HepG2 (cell line): Measurements from ENCODE around the gene KDM1B. TPM values are rescaled to one million over a fixed set of nuclear protein-coding genes. Genes with fewer than 3 reads are reported as not detected.

Experiments used
- EED ChIP-seq: sonication (generic); formaldehyde crosslinking; IDR thresholded peaks from 2 replicates; pipeline ENCODE4 v1.5.0; 2020; ENCODE audit warnings: mild to moderate bottlenecking, missing genetic modification reagents
- GATAD1 ChIP-seq: IDR thresholded peaks from 2 replicates; pipeline ENCODE4 v1.6.1; 2016; ENCODE audit warnings: missing genetic modification reagents, missing compliant biosample characterization
- HNF4A ChIP-seq: sonication (generic); formaldehyde crosslinking; IDR thresholded peaks from 2 replicates; pipeline ENCODE4 v1.4.0; 2020; ENCODE audit warnings: missing genetic modification reagents
- JUND ChIP-seq: sonication (generic); formaldehyde crosslinking; IDR thresholded peaks from 2 replicates; pipeline ENCODE4 v1.8.0; 2022; ENCODE audit warnings: mild to moderate bottlenecking, missing genetic modification reagents
- KLF16 ChIP-seq, 2 experiments: sonication (generic) in 1 of 2; formaldehyde crosslinking in 1 of 2; IDR thresholded peaks; 2 replicates each; pipeline versions ENCODE4 v1.6.1 to v1.8.0; 2016 to 2023; ENCODE audit warnings: missing genetic modification reagents in 2 of 2, missing compliant biosample characterization in 1 of 2
- LCORL ChIP-seq, 2 experiments: fragments of 450-650 bp in 1 of 2; sonication (generic) in 1 of 2; formaldehyde crosslinking in 1 of 2; IDR thresholded peaks; 2 replicates each; pipeline versions ENCODE4 v1.5.0 to v1.6.1; 2017 to 2020; ENCODE audit warnings: antibody characterized with exemption in 1 of 2, missing genetic modification reagents in 1 of 2
- NR2F1 ChIP-seq, 2 experiments: fragments of 450-650 bp in 1 of 2; formaldehyde crosslinking in 1 of 2; IDR thresholded peaks; 2 replicates each; pipeline versions ENCODE4 v1.5.0 to v1.6.1; 2016 to 2020; ENCODE audit warnings: mild to moderate bottlenecking in 1 of 2, missing compliant biosample characterization in 1 of 2, missing genetic modification reagents in 1 of 2, moderate library complexity in 1 of 2
- SRSF4 ChIP-seq: fragments of 200-400 bp; formaldehyde crosslinking; IDR thresholded peaks from one replicate; pipeline ENCODE4 v1.6.1; 2018; ENCODE audit warnings: mild to moderate bottlenecking, low read depth, low read length, moderate library complexity; ENCODE audit not compliant: poor library complexity, severe bottlenecking
- TBL1XR1 ChIP-seq: fragments of 150-350 bp; IDR thresholded peaks from 2 replicates; pipeline ENCODE4 v1.6.1; 2014; ENCODE audit warnings: borderline replicate concordance, low read length; ENCODE audit not compliant: partially characterized antibody
- TOE1 ChIP-seq: sonication (generic); formaldehyde crosslinking; IDR thresholded peaks from 2 replicates; pipeline ENCODE4 v1.4.0; 2020; ENCODE audit warnings: mild to moderate bottlenecking, missing genetic modification reagents
- ZNF3 ChIP-seq: IDR thresholded peaks from 2 replicates; pipeline ENCODE4 v1.7.0; 2017; ENCODE audit warnings: inconsistent platforms
- ZNF331 ChIP-seq: sonication (generic); formaldehyde crosslinking; IDR thresholded peaks from 2 replicates; pipeline ENCODE4 v1.4.0; 2020; ENCODE audit warnings: missing genetic modification reagents
- ZNF350 ChIP-seq: sonication (generic); formaldehyde crosslinking; IDR thresholded peaks from 2 replicates; pipeline ENCODE4 v1.4.0; 2020; ENCODE audit warnings: mild to moderate bottlenecking, low read depth, missing genetic modification reagents, borderline replicate concordance
- ZNF44 ChIP-seq: sonication (generic); formaldehyde crosslinking; IDR thresholded peaks from 2 replicates; pipeline ENCODE4 v1.5.1; 2020; ENCODE audit warnings: mild to moderate bottlenecking, missing genetic modification reagents
- ZNF543 ChIP-seq: sonication (generic); formaldehyde crosslinking; IDR thresholded peaks from 2 replicates; pipeline ENCODE4 v1.4.0; 2020; ENCODE audit warnings: mild to moderate bottlenecking, missing genetic modification reagents
- ZNF598 ChIP-seq: sonication (generic); formaldehyde crosslinking; IDR thresholded peaks from 2 replicates; pipeline ENCODE4 v1.5.1; 2020; ENCODE audit warnings: mild to moderate bottlenecking, missing genetic modification reagents, borderline replicate concordance
- ZNF724P ChIP-seq: sonication (generic); formaldehyde crosslinking; IDR thresholded peaks from 2 replicates; pipeline ENCODE4 v1.8.0; 2022; ENCODE audit warnings: missing genetic modification reagents, borderline replicate concordance
- ZNF891 ChIP-seq: sonication (generic); formaldehyde crosslinking; IDR thresholded peaks from 2 replicates; pipeline ENCODE4 v1.5.0; 2020; ENCODE audit warnings: mild to moderate bottlenecking, missing genetic modification reagents
- polyA plus RNA-seq, 8 experiments: library from polyadenylated mRNA; depleted of rRNA in 3 of 8; stranded (reverse) in 7 of 8; unstranded in 1 of 8; fragments of >200 nt; fragmentation: Illumina TruSeq in 4 of 8; extraction: Trizol in 4 of 8; gene quantifications; 2 replicates each; pipeline versions ENCODE4 v1.2.1 to v1.2.3, GENCODE V29; 2011 to 2016; ENCODE audit warnings: low read depth in 4 of 8, missing spikeins in 1 of 8, mixed read lengths in 1 of 8; ENCODE audit not compliant: insufficient read depth in 1 of 8
- total RNA-seq, 5 experiments: library from RNA; depleted of rRNA; stranded (reverse); fragments of >200 nt; fragmentation: Illumina TruSeq; extraction: Trizol; gene quantifications; 2 replicates each; pipeline ENCODE4 v1.2.3, GENCODE V29; 2016; ENCODE audit warnings: low read depth in 1 of 5
- TF ChIP-seq, protein P1 (sequence below): sonication (generic); formaldehyde crosslinking; IDR thresholded peaks from 2 replicates; pipeline ENCODE4 v1.8.0; 2022; ENCODE audit warnings: mild to moderate bottlenecking, missing genetic modification reagents
- TF ChIP-seq, protein P2 (sequence below): sonication (generic); formaldehyde crosslinking; IDR thresholded peaks from 2 replicates; pipeline ENCODE4 v1.8.1; 2023; ENCODE audit warnings: mild to moderate bottlenecking, missing genetic modification reagents
- TF ChIP-seq, protein P3 (sequence below): sonication (generic); formaldehyde crosslinking; IDR thresholded peaks from 2 replicates; pipeline ENCODE4 v1.8.0; 2022; ENCODE audit warnings: mild to moderate bottlenecking, missing genetic modification reagents; ENCODE audit not compliant: insufficient replicate concordance
- TF ChIP-seq, protein P4 (sequence below): sonication (generic); formaldehyde crosslinking; IDR thresholded peaks from 2 replicates; pipeline ENCODE4 v1.5.1; 2020; ENCODE audit warnings: missing genetic modification reagents, mild to moderate bottlenecking, borderline replicate concordance

Gene KDM1B
- total and polyA plus RNA-seq, 2 of the 13 experiments (the other 11 are each of a cell fraction or from before 2014, with no cell fraction given): 9.8 to 13.2 TPM

DNA sequence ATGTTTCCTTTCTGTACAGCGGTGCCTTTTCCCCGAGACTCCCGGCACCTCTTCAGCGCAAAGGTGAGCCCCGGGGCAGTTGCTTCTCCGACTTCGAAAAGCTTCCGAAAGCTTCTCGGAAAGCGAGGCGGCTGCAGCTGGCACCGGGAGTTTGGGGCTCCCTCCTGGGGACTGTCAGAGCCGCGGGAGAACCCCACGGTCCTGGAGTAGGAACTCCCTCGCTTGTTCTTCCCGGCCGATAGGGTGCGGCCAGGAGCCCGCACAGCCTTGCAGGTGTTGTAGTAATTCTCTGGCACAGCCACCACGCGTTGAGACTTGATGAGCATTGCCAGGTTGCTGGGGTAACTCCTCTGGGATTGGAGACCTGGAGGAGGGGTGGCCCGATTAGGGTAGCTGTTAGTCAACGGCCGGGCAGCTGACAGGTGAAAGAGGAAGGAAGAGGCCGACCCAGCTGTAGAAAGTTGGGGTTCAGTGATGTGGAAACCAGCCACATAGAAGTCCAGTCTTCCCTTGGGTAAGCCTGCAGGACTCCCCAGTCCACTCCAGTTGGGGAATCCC, 721 bp downstream of the KDM1B start (continued):
- TF ChIP-seq, protein P1, sequence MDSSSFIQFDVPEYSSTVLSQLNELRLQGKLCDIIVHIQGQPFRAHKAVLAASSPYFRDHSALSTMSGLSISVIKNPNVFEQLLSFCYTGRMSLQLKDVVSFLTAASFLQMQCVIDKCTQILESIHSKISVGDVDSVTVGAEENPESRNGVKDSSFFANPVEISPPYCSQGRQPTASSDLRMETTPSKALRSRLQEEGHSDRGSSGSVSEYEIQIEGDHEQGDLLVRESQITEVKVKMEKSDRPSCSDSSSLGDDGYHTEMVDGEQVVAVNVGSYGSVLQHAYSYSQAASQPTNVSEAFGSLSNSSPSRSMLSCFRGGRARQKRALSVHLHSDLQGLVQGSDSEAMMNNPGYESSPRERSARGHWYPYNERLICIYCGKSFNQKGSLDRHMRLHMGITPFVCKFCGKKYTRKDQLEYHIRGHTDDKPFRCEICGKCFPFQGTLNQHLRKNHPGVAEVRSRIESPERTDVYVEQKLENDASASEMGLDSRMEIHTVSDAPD (CRISPR knock-in tag): 0 out of 2 replicates have a peak, but pooled peaks have one; percentile 10
- no peak for TF ChIP-seq TOE1 (CRISPR knock-in tag)
- no peak for TF ChIP-seq JUND (CRISPR knock-in tag)
- no peak for TF ChIP-seq ZNF3 (CRISPR knock-in tag)
- peak; percentile 49; the same call in 1 of the 2 replicates for TF ChIP-seq ZNF44 (CRISPR knock-in tag)
- TF ChIP-seq NR2F1 (CRISPR knock-in tag; IDR thresholded peaks at IDR 0.05): no peak
- TF ChIP-seq GATAD1 (CRISPR knock-in tag): 0 out of 2 replicates have a peak, but pooled peaks have one; percentile 19
- peak; percentile 36; the same call in 1 of the 2 replicates for TF ChIP-seq ZNF331 (CRISPR knock-in tag)
- TF ChIP-seq, protein P2, sequence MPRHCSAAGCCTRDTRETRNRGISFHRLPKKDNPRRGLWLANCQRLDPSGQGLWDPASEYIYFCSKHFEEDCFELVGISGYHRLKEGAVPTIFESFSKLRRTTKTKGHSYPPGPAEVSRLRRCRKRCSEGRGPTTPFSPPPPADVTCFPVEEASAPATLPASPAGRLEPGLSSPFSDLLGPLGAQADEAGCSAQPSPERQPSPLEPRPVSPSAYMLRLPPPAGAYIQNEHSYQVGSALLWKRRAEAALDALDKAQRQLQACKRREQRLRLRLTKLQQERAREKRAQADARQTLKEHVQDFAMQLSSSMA: no peak
- TF ChIP-seq, protein P3, sequence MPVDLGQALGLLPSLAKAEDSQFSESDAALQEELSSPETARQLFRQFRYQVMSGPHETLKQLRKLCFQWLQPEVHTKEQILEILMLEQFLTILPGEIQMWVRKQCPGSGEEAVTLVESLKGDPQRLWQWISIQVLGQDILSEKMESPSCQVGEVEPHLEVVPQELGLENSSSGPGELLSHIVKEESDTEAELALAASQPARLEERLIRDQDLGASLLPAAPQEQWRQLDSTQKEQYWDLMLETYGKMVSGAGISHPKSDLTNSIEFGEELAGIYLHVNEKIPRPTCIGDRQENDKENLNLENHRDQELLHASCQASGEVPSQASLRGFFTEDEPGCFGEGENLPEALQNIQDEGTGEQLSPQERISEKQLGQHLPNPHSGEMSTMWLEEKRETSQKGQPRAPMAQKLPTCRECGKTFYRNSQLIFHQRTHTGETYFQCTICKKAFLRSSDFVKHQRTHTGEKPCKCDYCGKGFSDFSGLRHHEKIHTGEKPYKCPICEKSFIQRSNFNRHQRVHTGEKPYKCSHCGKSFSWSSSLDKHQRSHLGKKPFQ: peak; percentile 1
- TF ChIP-seq TBL1XR1: no peak
- TF ChIP-seq ZNF543 (CRISPR knock-in tag): no peak; the same call in 1 of the 2 replicates
- 0 out of 2 replicates have a peak, but pooled peaks have one; percentile 15 for TF ChIP-seq HNF4A (CRISPR knock-in tag)
- peak; percentile 73; the same call in 1 of the 2 replicates for TF ChIP-seq ZNF598 (CRISPR knock-in tag)
- TF ChIP-seq ZNF350 (CRISPR knock-in tag): peak; percentile 70
- no peak for TF ChIP-seq SRSF4
- TF ChIP-seq, protein P4, sequence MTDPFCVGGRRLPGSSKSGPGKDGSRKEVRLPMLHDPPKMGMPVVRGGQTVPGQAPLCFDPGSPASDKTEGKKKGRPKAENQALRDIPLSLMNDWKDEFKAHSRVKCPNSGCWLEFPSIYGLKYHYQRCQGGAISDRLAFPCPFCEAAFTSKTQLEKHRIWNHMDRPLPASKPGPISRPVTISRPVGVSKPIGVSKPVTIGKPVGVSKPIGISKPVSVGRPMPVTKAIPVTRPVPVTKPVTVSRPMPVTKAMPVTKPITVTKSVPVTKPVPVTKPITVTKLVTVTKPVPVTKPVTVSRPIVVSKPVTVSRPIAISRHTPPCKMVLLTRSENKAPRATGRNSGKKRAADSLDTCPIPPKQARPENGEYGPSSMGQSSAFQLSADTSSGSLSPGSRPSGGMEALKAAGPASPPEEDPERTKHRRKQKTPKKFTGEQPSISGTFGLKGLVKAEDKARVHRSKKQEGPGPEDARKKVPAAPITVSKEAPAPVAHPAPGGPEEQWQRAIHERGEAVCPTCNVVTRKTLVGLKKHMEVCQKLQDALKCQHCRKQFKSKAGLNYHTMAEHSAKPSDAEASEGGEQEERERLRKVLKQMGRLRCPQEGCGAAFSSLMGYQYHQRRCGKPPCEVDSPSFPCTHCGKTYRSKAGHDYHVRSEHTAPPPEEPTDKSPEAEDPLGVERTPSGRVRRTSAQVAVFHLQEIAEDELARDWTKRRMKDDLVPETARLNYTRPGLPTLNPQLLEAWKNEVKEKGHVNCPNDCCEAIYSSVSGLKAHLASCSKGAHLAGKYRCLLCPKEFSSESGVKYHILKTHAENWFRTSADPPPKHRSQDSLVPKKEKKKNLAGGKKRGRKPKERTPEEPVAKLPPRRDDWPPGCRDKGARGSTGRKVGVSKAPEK: no peak
- no peak for TF ChIP-seq LCORL (IDR thresholded peaks at IDR 0.05)
- peak; percentile 53; the same call in 1 of the 2 replicates for TF ChIP-seq LCORL (CRISPR knock-in tag; IDR thresholded peaks at IDR 0.05)
- TF ChIP-seq ZNF724P (CRISPR knock-in tag): peak; percentile 75; the same call in 1 of the 2 replicates
- peak; percentile 88 for TF ChIP-seq ZNF891
- peak; percentile 5; the same call in 1 of the 2 replicates for TF ChIP-seq EED (CRISPR knock-in tag)
- peak in 1 of 2 experiments; percentile 29; a peak in 1 of 4 replicates for TF ChIP-seq KLF16 (CRISPR knock-in tag; IDR thresholded peaks at IDR 0.05)
